ES-I3 (cell line): ENCODE measurements around the gene HDAC1.
"Not testable (repeated sequence)": the region's sequence is repeated elsewhere in the genome, so short reads cannot be mapped to it uniquely, and the experiment has no call there.

Experiments
- H3K36me3 ChIP-seq: 2 replicates; pipeline ENCODE4 v1.6.1; 2013; ENCODE audit warnings: mild to moderate bottlenecking, low read length, control low read depth, moderate library complexity; ENCODE audit not compliant: insufficient read depth
- H3K4me1 ChIP-seq: 2 replicates; pipeline ENCODE4 v1.6.1; 2013; ENCODE audit warnings: mild to moderate bottlenecking, control low read depth, low read length; ENCODE audit not compliant: insufficient read depth
- H3K9ac ChIP-seq: 2 replicates; pipeline ENCODE4 v1.6.1; 2013; ENCODE audit warnings: low read depth, mild to moderate bottlenecking, low read length, moderate library complexity
- H3K9me3 ChIP-seq: 2 replicates; pipeline ENCODE4 v1.6.1; 2013; ENCODE audit warnings: mild to moderate bottlenecking, low read length, moderate library complexity; ENCODE audit not compliant: control insufficient read depth, insufficient read depth

Gene HDAC1

GRCh38 chr1:32265846-32266245 lies 26.0 kb upstream of the HDAC1 start:
- Histone ChIP-seq H3K36me3 (no peaks in the 10 kb centered on the region), H3K4me1 (peaks cover 8% of the 10 kb centered on the region; the same call in 1 of the 2 replicates), H3K9me3 (no peaks in the 10 kb centered on the region), H3K9ac (no peak overlapping the region)

- no peak overlapping the region for H3K9ac ChIP-seq
- H3K4me1 ChIP-seq: peaks cover 8% of the 10 kb centered on the region; the same call in 1 of the 2 replicates
- no peaks in the 10 kb centered on the region for H3K36me3 ChIP-seq
- H3K9me3 ChIP-seq: no peaks in the 10 kb centered on the region
These were observed 24.8 kb upstream of the HDAC1 start for GRCh38 chr1:32266921-32267591.

- Histone ChIP-seq H3K9ac (no peak overlapping the region), H3K36me3 (no peaks in the 10 kb centered on the region), H3K4me1 (peaks cover 24% of the 10 kb centered on the region), H3K9me3 (no peaks in the 10 kb centered on the region)
These were observed 22.1 kb upstream of the HDAC1 start for GRCh38 chr1:32269744-32270143.

- no peaks in the 10 kb centered on the region for H3K36me3 ChIP-seq
- H3K4me1 ChIP-seq: peaks cover 25% of the 10 kb centered on the region
- no peak overlapping the region for H3K9ac ChIP-seq
- no peaks in the 10 kb centered on the region for H3K9me3 ChIP-seq
These were observed 19.1 kb upstream of the HDAC1 start for GRCh38 chr1:32272557-32273390.

GRCh38 chr1:32273391-32274208 lies 18.3 kb upstream of the HDAC1 start:
- Histone ChIP-seq H3K9me3 (no peaks in the 10 kb centered on the region), H3K36me3 (no peaks in the 10 kb centered on the region), H3K9ac (peak overlapping the region; percentile 56), H3K4me1 (peaks cover 25% of the 10 kb centered on the region)

- H3K4me1 ChIP-seq: peaks cover 25% of the 10 kb centered on the region
- H3K9ac ChIP-seq: peak overlapping the region; percentile 56
- H3K36me3 ChIP-seq: no peaks in the 10 kb centered on the region
These were observed 17.1 kb upstream of the HDAC1 start for GRCh38 chr1:32274646-32275340.

GRCh38 chr1:32275424-32275823 lies 16.5 kb upstream of the HDAC1 start:
- no peaks in the 10 kb centered on the region for H3K36me3 ChIP-seq
- H3K9me3 ChIP-seq: no peaks in the 10 kb centered on the region
- H3K9ac ChIP-seq: peak overlapping the region; percentile 56
- peaks cover 25% of the 10 kb centered on the region for H3K4me1 ChIP-seq

More at GRCh38 chr1:32274646-32275340, 17.1 kb upstream of the HDAC1 start:
- no peaks in the 10 kb centered on the region for H3K9me3 ChIP-seq

GRCh38 chr1:32276032-32276782 lies 15.7 kb upstream of the HDAC1 start:
- H3K4me1 ChIP-seq: peaks cover 25% of the 10 kb centered on the region
- no peaks in the 10 kb centered on the region for H3K36me3 ChIP-seq
- no peaks in the 10 kb centered on the region for H3K9me3 ChIP-seq
- H3K9ac ChIP-seq: no peak overlapping the region

- not testable (repeated sequence) for H3K4me1 ChIP-seq, H3K9ac ChIP-seq, H3K9me3 ChIP-seq, H3K36me3 ChIP-seq
These were observed 7.1 kb upstream of the HDAC1 start for GRCh38 chr1:32284777-32285176.

GRCh38 chr1:32285658-32286057 lies 6.2 kb upstream of the HDAC1 start:
- peaks cover 3% of the 10 kb centered on the region; the same call in 1 of the 2 replicates for H3K4me1 ChIP-seq
- H3K9me3 ChIP-seq: no peaks in the 10 kb centered on the region
- peaks cover 3% of the 10 kb centered on the region for H3K36me3 ChIP-seq
- H3K9ac ChIP-seq: no peak overlapping the region

GRCh38 chr1:32286763-32287162 lies 5.1 kb upstream of the HDAC1 start:
- Histone ChIP-seq H3K9ac (no peak overlapping the region), H3K36me3 (peaks cover 3% of the 10 kb centered on the region), H3K4me1 (peaks cover 8% of the 10 kb centered on the region; the same call in 1 of the 2 replicates), H3K9me3 (no peaks in the 10 kb centered on the region)

- Histone ChIP-seq H3K9me3 (no peaks in the 10 kb centered on the region), H3K36me3 (peaks cover 3% of the 10 kb centered on the region), H3K4me1 (peaks cover 10% of the 10 kb centered on the region; the same call in 1 of the 2 replicates), H3K9ac (no peak overlapping the region)
These were observed 2.6 kb upstream of the HDAC1 start for GRCh38 chr1:32289256-32289655.

- H3K4me1 ChIP-seq: peaks cover 10% of the 10 kb centered on the region; the same call in 1 of the 2 replicates
- H3K9me3 ChIP-seq: no peaks in the 10 kb centered on the region
- peak overlapping the region; percentile 85; the same call in 1 of the 2 replicates for H3K9ac ChIP-seq
- no peaks in the 10 kb centered on the region; the same call in 1 of the 2 replicates for H3K36me3 ChIP-seq
These were observed 657 bp upstream of the HDAC1 start for GRCh38 chr1:32291145-32291707.
